Liver (tissue), 9 donors: ENCODE measurements around the gene HSD17B8. TPM values are rescaled to one million over a fixed set of nuclear protein-coding genes. Genes with fewer than 3 reads are reported as not detected.

ENCODE experiments used
- DNase-seq: peaks from one replicate; pipeline ENCODE4 v3.0.0-alpha.2; 2017; ENCODE audit warnings: low spot score
- H3K27ac ChIP-seq, 2 donors: one replicate each; pipeline ENCODE4 v1.7.0; 2013; ENCODE audit warnings: inconsistent platforms in 2 of 2, low read length in 2 of 2, control low read depth in 1 of 2, low read depth in 1 of 2, mild to moderate bottlenecking in 1 of 2
- H3K27me3 ChIP-seq, 4 donors: one replicate each; pipeline versions ENCODE4 v1.6.1 to v1.7.0; 2013; ENCODE audit warnings: low read length in 3 of 4, inconsistent platforms in 1 of 4, mild to moderate bottlenecking in 1 of 4, moderate library complexity in 1 of 4; ENCODE audit not compliant: control insufficient read depth in 4 of 4, insufficient read depth in 4 of 4
- H3K36me3 ChIP-seq, 4 donors: one replicate each; pipeline versions ENCODE4 v1.6.1 to v1.7.0; 2013; ENCODE audit warnings: low read length in 3 of 4, mild to moderate bottlenecking in 3 of 4, low read depth in 1 of 4, moderate library complexity in 1 of 4; ENCODE audit not compliant: control insufficient read depth in 4 of 4, insufficient read depth in 3 of 4
- H3K4me1 ChIP-seq, 4 donors: one replicate each; pipeline versions ENCODE4 v1.6.1 to v1.7.0; 2013; ENCODE audit warnings: low read length in 3 of 4, mild to moderate bottlenecking in 3 of 4, moderate library complexity in 1 of 4; ENCODE audit not compliant: control insufficient read depth in 4 of 4, insufficient read depth in 4 of 4
- H3K4me3 ChIP-seq, 3 donors: one replicate each; pipeline versions ENCODE4 v1.6.1 to v1.7.0; 2013; ENCODE audit warnings: low read length in 3 of 3, control low read depth in 1 of 3, low read depth in 1 of 3, mild to moderate bottlenecking in 1 of 3
- H3K9ac ChIP-seq, 2 donors: one replicate each; pipeline ENCODE4 v1.7.0; 2013; ENCODE audit warnings: low read length in 2 of 2, mild to moderate bottlenecking in 2 of 2, moderate library complexity in 2 of 2, control low read depth in 1 of 2, low read depth in 1 of 2
- H3K9me3 ChIP-seq, 4 donors: one replicate each; pipeline versions ENCODE4 v1.6.1 to v1.7.0; 2013; ENCODE audit warnings: low read length in 3 of 4; ENCODE audit not compliant: control insufficient read depth in 4 of 4
- FOXA1 ChIP-seq: IDR thresholded peaks from 2 replicates; pipeline ENCODE4 v1.6.1; 2016; ENCODE audit warnings: antibody characterized with exemption
- FOXA2 ChIP-seq: IDR thresholded peaks from 2 replicates; pipeline ENCODE4 v1.6.1; 2016; ENCODE audit warnings: antibody characterized with exemption
- GABPA ChIP-seq, 2 donors: IDR thresholded peaks in 1 of 2; conservative IDR thresholded peaks in 1 of 2; 2 replicates each; pipeline ENCODE4 v1.6.1; 2016; ENCODE audit warnings: antibody characterized with exemption in 2 of 2, mild to moderate bottlenecking in 1 of 2, moderate library complexity in 1 of 2
- HNF4A ChIP-seq, 2 donors: conservative IDR thresholded peaks; 2 replicates each; pipeline ENCODE4 v1.6.1; 2016; ENCODE audit warnings: antibody characterized with exemption in 2 of 2, mild to moderate bottlenecking in 2 of 2
- HNF4G ChIP-seq: IDR thresholded peaks from 2 replicates; pipeline ENCODE4 v1.6.1; 2016; ENCODE audit warnings: antibody characterized with exemption
- JUND ChIP-seq, 2 donors: IDR thresholded peaks; 2 replicates each; pipeline ENCODE4 v1.6.1; 2016; ENCODE audit warnings: antibody characterized with exemption in 2 of 2
- NR2F2 ChIP-seq: IDR thresholded peaks from 2 replicates; pipeline ENCODE4 v1.6.1; 2016; ENCODE audit warnings: antibody characterized with exemption
- RAD21 ChIP-seq, 2 donors: IDR thresholded peaks; 2 replicates each; pipeline ENCODE4 v1.6.1; 2016; ENCODE audit warnings: antibody characterized with exemption in 2 of 2, mild to moderate bottlenecking in 2 of 2
- RXRA ChIP-seq, 2 donors: IDR thresholded peaks; 2 replicates each; pipeline ENCODE4 v1.6.1; 2017 to 2018; ENCODE audit warnings: antibody characterized with exemption in 2 of 2, mild to moderate bottlenecking in 1 of 2
- SP1 ChIP-seq: IDR thresholded peaks from 2 replicates; pipeline ENCODE4 v1.6.1; 2018; ENCODE audit warnings: antibody characterized with exemption, mild to moderate bottlenecking
- TAF1 ChIP-seq: conservative IDR thresholded peaks from 2 replicates; pipeline ENCODE4 v1.6.1; 2016; ENCODE audit warnings: antibody characterized with exemption, mild to moderate bottlenecking
- YY1 ChIP-seq: IDR thresholded peaks from 2 replicates; pipeline ENCODE4 v1.6.1; 2016; ENCODE audit warnings: antibody characterized with exemption, mild to moderate bottlenecking
- WGBS: extraction: QIAGEN DNeasy Blood & Tissue Kit; methylation state at CpG from one replicate; pipeline ENCODE4 v1.1.7; 2013; 5-methylcytosine and 5-hydroxymethylcytosine counted together
- polyA plus RNA-seq, 2 donors: library from polyadenylated mRNA; stranded (reverse) in 1 of 2; unstranded in 1 of 2; fragments of 200-250 nt in 1 of 2; fragments of >200 nt in 1 of 2; fragmentation: Nextera tagmentation in 1 of 2; extraction: Ambion mirVana in 1 of 2; gene quantifications; one replicate each; pipeline versions ENCODE4 v1.2.1 to v1.2.3, GENCODE V29; 2013 to 2015
- total RNA-seq, 2 donors: library from RNA; depleted of rRNA; stranded (reverse); fragments of >200 nt; gene quantifications; one replicate each; pipeline ENCODE4 v1.2.3, GENCODE V29; 2014
- TF ChIP-seq, protein P1 (sequence below): IDR thresholded peaks from 2 replicates; pipeline ENCODE4 v1.6.1; 2016; ENCODE audit warnings: antibody characterized with exemption, mild to moderate bottlenecking
- TF ChIP-seq, protein P2 (sequence below): IDR thresholded peaks from 2 replicates; pipeline ENCODE4 v1.6.1; 2016; ENCODE audit warnings: antibody characterized with exemption
- TF ChIP-seq, protein P3 (sequence below): IDR thresholded peaks from 2 replicates; pipeline ENCODE4 v1.6.1; 2016; ENCODE audit warnings: antibody characterized with exemption
- TF ChIP-seq, protein P4 (sequence below): IDR thresholded peaks from 2 replicates; pipeline ENCODE4 v1.6.1; 2016; ENCODE audit warnings: antibody characterized with exemption
- TF ChIP-seq, protein P5 (sequence below): fragments of 150-350 bp; IDR thresholded peaks from 2 replicates; pipeline ENCODE4 v1.5.1; 2017; ENCODE audit warnings: improper control_type of control experiment, low read depth, low read length; ENCODE audit not compliant: missing input control
- donor health status: healthy.
- donor health status: healthy.
- donor health status: healthy.
- donor health status: healthy.
- donor health status: healthy.

Gene HSD17B8
- total and polyA plus RNA-seq, 4 donors, result 24.5 to 52.3 (median 37.5) TPM

DNA sequence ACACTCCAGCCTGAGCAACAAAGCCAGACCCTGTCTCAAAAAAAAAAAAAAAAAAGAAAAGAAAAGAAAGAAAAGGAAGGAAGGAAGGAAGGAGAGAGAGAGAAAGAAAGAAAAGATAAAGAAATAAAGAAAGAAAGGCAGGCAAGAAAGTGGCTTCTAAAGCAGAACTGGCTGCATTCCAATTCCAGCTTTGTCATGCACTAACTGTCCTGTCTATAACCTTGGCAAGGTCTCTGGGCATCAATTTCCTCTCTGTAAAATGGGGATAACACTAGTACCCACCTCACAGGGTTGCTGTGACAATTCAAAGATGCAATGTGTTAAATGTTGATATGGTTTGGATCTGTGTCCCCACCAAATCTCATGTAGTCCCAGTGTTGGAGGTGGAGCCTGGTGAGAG lies 31.9 kb downstream of the HSD17B8 start:
- peaks cover 0 to 2% (median 0%) of the 10 kb centered on the region in 4 donors for H3K27me3 ChIP-seq

DNA sequence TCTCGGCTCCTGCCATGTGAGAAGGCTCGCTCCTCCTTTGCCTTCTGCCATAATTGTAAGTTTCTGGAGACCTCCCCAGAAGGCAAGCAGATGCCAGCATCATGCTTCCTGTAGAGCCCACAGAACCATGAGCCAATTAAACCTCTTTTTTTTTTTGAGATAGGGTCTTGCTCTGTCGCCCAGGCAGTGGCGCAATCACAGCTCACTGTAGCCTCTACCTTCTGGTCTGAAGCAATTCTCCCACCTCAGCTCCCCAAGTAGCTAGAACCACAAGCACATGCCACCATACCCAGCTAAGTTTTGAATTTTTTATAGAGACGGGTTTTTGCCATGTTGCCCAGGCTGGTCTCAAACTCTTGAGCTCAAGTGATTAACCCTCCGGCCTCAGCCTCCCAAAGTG lies 32.4 kb downstream of the HSD17B8 start:
- no peak overlapping the region for H3K9ac ChIP-seq
- WGBS, result 94% methylated on average over 6 of the region's 6 CpGs
- TF ChIP-seq SP1, result no peak
- no peak for TF ChIP-seq NR2F2
- no peak for TF ChIP-seq FOXA1
- TF ChIP-seq FOXA2, result no peak
- TF ChIP-seq JUND (IDR thresholded peaks at IDR 0.05), result no peak
- no peak for TF ChIP-seq RXRA (IDR thresholded peaks at IDR 0.05)
- no peak for TF ChIP-seq HNF4A (conservative IDR thresholded peaks at IDR 0.05)
- TF ChIP-seq, protein P1, sequence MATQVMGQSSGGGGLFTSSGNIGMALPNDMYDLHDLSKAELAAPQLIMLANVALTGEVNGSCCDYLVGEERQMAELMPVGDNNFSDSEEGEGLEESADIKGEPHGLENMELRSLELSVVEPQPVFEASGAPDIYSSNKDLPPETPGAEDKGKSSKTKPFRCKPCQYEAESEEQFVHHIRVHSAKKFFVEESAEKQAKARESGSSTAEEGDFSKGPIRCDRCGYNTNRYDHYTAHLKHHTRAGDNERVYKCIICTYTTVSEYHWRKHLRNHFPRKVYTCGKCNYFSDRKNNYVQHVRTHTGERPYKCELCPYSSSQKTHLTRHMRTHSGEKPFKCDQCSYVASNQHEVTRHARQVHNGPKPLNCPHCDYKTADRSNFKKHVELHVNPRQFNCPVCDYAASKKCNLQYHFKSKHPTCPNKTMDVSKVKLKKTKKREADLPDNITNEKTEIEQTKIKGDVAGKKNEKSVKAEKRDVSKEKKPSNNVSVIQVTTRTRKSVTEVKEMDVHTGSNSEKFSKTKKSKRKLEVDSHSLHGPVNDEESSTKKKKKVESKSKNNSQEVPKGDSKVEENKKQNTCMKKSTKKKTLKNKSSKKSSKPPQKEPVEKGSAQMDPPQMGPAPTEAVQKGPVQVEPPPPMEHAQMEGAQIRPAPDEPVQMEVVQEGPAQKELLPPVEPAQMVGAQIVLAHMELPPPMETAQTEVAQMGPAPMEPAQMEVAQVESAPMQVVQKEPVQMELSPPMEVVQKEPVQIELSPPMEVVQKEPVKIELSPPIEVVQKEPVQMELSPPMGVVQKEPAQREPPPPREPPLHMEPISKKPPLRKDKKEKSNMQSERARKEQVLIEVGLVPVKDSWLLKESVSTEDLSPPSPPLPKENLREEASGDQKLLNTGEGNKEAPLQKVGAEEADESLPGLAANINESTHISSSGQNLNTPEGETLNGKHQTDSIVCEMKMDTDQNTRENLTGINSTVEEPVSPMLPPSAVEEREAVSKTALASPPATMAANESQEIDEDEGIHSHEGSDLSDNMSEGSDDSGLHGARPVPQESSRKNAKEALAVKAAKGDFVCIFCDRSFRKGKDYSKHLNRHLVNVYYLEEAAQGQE, result no peak
- no peak for TF ChIP-seq HNF4G

More for the DNA sequence above, 31.9 kb downstream of the HSD17B8 start:
- H3K9me3 ChIP-seq, result no peaks in the 10 kb centered on the region
- H3K4me3 ChIP-seq, result no peak overlapping the region
- H3K36me3 ChIP-seq, result no peaks in the 10 kb centered on the region
- DNase-seq, result no peak
- H3K27ac ChIP-seq, result no peak overlapping the region
- H3K4me1 ChIP-seq, result no peaks in the 10 kb centered on the region
- no peak for TF ChIP-seq HNF4G
- no peak for TF ChIP-seq RAD21 (IDR thresholded peaks at IDR 0.05)
- TF ChIP-seq TAF1, result no peak
- no peak for TF ChIP-seq JUND (IDR thresholded peaks at IDR 0.05)
- no peak for TF ChIP-seq FOXA1
- no peak for TF ChIP-seq NR2F2
- TF ChIP-seq RXRA (IDR thresholded peaks at IDR 0.05), result no peak
- TF ChIP-seq HNF4A (conservative IDR thresholded peaks at IDR 0.05), result no peak
- TF ChIP-seq YY1, result no peak
- TF ChIP-seq, protein P1, result no peak
- TF ChIP-seq, protein P2, sequence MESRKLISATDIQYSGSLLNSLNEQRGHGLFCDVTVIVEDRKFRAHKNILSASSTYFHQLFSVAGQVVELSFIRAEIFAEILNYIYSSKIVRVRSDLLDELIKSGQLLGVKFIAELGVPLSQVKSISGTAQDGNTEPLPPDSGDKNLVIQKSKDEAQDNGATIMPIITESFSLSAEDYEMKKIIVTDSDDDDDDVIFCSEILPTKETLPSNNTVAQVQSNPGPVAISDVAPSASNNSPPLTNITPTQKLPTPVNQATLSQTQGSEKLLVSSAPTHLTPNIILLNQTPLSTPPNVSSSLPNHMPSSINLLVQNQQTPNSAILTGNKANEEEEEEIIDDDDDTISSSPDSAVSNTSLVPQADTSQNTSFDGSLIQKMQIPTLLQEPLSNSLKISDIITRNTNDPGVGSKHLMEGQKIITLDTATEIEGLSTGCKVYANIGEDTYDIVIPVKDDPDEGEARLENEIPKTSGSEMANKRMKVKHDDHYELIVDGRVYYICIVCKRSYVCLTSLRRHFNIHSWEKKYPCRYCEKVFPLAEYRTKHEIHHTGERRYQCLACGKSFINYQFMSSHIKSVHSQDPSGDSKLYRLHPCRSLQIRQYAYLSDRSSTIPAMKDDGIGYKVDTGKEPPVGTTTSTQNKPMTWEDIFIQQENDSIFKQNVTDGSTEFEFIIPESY, result no peak
- TF ChIP-seq, protein P3, sequence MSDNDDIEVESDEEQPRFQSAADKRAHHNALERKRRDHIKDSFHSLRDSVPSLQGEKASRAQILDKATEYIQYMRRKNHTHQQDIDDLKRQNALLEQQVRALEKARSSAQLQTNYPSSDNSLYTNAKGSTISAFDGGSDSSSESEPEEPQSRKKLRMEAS, result no peak
- TF ChIP-seq, protein P4, sequence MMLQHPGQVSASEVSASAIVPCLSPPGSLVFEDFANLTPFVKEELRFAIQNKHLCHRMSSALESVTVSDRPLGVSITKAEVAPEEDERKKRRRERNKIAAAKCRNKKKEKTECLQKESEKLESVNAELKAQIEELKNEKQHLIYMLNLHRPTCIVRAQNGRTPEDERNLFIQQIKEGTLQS, result no peak
- TF ChIP-seq, protein P5, sequence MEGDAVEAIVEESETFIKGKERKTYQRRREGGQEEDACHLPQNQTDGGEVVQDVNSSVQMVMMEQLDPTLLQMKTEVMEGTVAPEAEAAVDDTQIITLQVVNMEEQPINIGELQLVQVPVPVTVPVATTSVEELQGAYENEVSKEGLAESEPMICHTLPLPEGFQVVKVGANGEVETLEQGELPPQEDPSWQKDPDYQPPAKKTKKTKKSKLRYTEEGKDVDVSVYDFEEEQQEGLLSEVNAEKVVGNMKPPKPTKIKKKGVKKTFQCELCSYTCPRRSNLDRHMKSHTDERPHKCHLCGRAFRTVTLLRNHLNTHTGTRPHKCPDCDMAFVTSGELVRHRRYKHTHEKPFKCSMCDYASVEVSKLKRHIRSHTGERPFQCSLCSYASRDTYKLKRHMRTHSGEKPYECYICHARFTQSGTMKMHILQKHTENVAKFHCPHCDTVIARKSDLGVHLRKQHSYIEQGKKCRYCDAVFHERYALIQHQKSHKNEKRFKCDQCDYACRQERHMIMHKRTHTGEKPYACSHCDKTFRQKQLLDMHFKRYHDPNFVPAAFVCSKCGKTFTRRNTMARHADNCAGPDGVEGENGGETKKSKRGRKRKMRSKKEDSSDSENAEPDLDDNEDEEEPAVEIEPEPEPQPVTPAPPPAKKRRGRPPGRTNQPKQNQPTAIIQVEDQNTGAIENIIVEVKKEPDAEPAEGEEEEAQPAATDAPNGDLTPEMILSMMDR, result no peak
- no peak for TF ChIP-seq GABPA (IDR thresholded peaks at IDR 0.05 in 1 of 2, conservative IDR thresholded peaks at IDR 0.05 in 1 of 2)
- no peak for TF ChIP-seq FOXA2
- no peak for TF ChIP-seq SP1
- no peak overlapping the region for H3K9ac ChIP-seq

More for the DNA sequence above, 32.4 kb downstream of the HSD17B8 start:
- H3K36me3 ChIP-seq, result no peaks in the 10 kb centered on the region
- no peak overlapping the region for H3K27ac ChIP-seq
- H3K4me3 ChIP-seq, result no peak overlapping the region
- DNase-seq, result no peak
- peaks cover 0 to 2% (median 0%) of the 10 kb centered on the region in 4 donors for H3K27me3 ChIP-seq
- no peaks in the 10 kb centered on the region for H3K9me3 ChIP-seq
- H3K4me1 ChIP-seq, result no peaks in the 10 kb centered on the region
